ENCODE data around the gene SBK3. TPM values are rescaled to one million over a fixed set of nuclear protein-coding genes. Genes with fewer than 3 reads are reported as not detected.

The SBK3 gene
- total and polyA plus RNA-seq, 2 experiments from 2014 or later, result 0.71 TPM; not detected in 1

DNA sequence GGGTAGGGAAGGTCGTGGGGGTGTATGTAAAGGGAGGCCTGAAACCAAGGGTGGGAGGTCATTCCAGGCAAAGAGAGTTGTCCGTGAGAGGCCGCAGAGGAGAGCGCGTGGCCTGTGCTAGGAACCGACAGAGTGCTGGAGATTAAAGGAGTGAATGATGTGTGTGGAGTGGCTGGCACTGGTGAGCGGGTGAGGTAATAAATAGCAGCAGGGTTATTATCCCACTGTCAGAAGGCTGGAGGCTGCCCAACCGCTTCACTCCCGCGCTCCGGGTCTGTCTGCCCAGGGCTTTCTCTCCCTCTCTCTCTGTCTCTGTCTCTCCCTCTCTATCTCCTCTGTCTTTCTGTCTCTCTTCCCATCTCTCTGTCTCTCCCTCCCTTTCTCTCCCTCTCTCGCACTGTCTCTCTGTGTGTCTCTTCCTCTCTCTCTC, 17.9 kb upstream of the SBK3 start:
- no peaks in the 10 kb centered on the region for H3K9me3 ChIP-seq (ENCODE audit: low read depth)
- peak; percentile 66 to 69 for DNase-seq (ENCODE audit: low read depth in 1 of 2, low spot score in 1 of 2)
- TF ChIP-seq, protein P1, sequence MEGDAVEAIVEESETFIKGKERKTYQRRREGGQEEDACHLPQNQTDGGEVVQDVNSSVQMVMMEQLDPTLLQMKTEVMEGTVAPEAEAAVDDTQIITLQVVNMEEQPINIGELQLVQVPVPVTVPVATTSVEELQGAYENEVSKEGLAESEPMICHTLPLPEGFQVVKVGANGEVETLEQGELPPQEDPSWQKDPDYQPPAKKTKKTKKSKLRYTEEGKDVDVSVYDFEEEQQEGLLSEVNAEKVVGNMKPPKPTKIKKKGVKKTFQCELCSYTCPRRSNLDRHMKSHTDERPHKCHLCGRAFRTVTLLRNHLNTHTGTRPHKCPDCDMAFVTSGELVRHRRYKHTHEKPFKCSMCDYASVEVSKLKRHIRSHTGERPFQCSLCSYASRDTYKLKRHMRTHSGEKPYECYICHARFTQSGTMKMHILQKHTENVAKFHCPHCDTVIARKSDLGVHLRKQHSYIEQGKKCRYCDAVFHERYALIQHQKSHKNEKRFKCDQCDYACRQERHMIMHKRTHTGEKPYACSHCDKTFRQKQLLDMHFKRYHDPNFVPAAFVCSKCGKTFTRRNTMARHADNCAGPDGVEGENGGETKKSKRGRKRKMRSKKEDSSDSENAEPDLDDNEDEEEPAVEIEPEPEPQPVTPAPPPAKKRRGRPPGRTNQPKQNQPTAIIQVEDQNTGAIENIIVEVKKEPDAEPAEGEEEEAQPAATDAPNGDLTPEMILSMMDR (IDR thresholded peaks at IDR 0.05; ENCODE audit: low read depth, low read length), result no peak
- peak overlapping the region; percentile 73 for H3K27ac ChIP-seq
- H3K4me3 ChIP-seq, result no peak overlapping the region
- no peaks in the 10 kb centered on the region for H3K27me3 ChIP-seq
- H3K36me3 ChIP-seq, result no peaks in the 10 kb centered on the region
- peaks cover 6% of the 10 kb centered on the region for H3K4me1 ChIP-seq (ENCODE audit: low read depth)

DNA sequence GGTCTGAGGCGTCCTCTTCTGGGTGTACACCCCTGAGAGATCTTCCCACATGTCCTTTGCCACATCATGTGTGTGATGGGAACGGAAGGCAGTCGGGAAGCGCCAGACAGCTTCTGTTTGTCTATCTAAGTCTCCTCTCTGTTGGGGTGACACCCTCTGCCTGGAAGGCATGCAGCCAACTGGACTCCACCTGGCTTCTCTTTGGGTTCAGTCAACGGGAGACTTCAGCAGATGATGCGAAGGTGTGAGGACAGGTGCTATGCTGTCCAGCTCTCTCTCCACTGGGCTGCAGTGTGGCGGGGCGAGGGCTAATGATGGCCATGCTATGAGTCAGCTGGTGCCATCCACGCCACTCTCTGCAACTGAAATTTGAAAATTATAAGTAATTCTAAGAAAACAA, 14.3 kb upstream of the SBK3 start:
- Histone ChIP-seq H3K9me3 (ENCODE audit: low read depth) (no peaks in the 10 kb centered on the region), H3K36me3 (no peaks in the 10 kb centered on the region), H3K27ac (no peak overlapping the region), H3K27me3 (no peaks in the 10 kb centered on the region), H3K4me3 (no peak overlapping the region), H3K4me1 (ENCODE audit: low read depth) (peaks cover 6% of the 10 kb centered on the region)
- TF ChIP-seq, protein P1 (IDR thresholded peaks at IDR 0.05; ENCODE audit: low read depth, low read length), result no peak
- no peak for DNase-seq (ENCODE audit: low read depth in 1 of 2, low spot score in 1 of 2)

DNA sequence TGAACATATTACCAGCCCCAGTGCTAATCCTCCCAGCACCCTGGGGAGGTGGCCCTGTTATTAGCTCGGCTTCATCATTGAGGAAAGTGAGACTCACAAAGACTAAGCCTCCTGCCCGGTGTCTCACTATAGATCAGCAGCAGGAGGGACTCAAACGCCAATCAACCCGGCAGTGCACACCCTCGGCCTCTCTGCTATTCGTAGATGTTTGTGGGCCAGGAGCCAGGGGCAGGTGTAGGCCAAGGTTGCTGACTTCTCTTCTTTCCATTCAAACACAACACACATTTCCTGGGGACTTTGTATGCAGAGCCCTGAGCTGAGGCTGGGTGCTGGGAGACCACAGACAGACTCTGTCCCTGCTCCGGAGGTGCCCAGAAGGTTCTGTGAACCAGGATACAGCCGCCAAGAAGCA, 9.4 kb upstream of the SBK3 start:
- no peaks in the 10 kb centered on the region for H3K27me3 ChIP-seq
- no peaks in the 10 kb centered on the region for H3K9me3 ChIP-seq (ENCODE audit: low read depth)
- TF ChIP-seq, protein P1 (IDR thresholded peaks at IDR 0.05; ENCODE audit: low read depth, low read length), result no peak
- DNase-seq (ENCODE audit: low read depth in 1 of 2, low spot score in 1 of 2), result no peak
- H3K4me3 ChIP-seq, result no peak overlapping the region
- no peak overlapping the region for H3K27ac ChIP-seq
- no peaks in the 10 kb centered on the region for H3K36me3 ChIP-seq
- H3K4me1 ChIP-seq (ENCODE audit: low read depth), result peaks cover 6% of the 10 kb centered on the region

DNA sequence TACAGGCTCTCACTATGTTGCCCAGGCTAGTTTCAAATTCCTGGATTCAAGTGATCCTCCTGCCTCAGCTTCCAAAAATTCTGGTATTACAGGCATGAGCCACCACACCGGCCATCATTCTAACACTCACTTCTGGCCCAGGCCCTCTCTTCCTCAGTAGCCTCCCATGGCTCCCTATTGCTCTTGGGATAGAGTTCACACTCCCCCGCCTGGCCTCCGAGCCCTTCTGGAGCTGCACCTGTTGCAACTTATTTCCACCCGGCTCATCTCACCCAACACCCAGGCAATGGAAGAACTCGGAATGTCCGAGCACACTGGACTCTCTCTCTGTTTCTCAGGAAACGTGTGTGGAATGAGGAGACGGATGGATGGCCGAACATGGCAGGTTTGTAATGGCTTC, 9.0 kb upstream of the SBK3 start:
- TF ChIP-seq, protein P1 (IDR thresholded peaks at IDR 0.05; ENCODE audit: low read depth, low read length), result no peak
- Histone ChIP-seq H3K27me3 (no peaks in the 10 kb centered on the region), H3K27ac (no peak overlapping the region), H3K9me3 (ENCODE audit: low read depth) (no peaks in the 10 kb centered on the region), H3K36me3 (no peaks in the 10 kb centered on the region), H3K4me3 (no peak overlapping the region), H3K4me1 (ENCODE audit: low read depth) (peaks cover 8% of the 10 kb centered on the region)
- no peak for DNase-seq (ENCODE audit: low read depth in 1 of 2, low spot score in 1 of 2)

DNA sequence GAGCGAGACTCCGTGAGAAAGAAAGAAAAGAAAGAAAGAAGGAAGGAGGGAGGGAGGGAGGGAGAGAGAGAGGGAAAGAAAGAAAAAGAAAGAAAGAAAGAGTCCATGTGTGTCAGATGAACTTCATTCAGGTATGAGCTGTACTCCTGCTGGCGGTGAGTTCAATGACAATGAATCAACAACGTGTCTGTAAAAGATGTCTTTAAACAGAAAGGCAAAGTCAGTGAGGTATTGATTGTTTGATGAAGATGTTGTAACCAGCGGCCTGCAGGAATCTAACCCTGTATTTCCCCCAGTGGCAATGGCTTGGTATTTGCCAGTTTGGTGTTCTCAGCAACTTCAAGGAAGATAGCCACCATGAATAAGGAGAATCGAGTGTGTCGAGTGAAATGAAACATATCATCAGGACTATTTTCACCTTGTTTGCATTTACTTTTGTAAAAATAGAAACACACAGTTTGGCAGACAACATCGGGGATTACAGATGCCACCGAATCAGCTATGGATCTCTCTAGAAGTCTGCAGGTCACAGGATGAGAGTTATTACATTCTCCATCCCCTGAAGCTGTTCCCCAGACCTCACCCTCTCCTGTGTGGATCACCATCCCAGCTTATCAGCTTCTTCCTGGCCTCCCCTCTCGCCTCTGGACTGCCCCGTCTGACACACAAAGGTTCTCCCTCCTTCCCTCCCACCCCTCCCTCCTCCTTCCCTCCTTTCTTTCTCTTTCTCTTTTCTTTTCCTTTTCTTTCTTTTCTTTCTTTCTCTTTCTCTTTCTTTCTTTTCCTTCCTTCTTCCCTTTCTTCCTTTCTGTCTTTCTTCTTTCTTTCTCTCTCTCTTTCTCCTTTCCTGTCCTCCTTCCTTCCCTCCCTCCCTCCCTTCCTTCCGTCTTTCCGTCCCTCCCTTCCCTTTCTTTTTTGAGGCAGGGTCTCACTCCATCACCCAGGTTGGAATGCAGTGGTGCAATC, 8.2 kb upstream of the SBK3 start:
- no peaks in the 10 kb centered on the region for H3K9me3 ChIP-seq (ENCODE audit: low read depth)
- H3K36me3 ChIP-seq, result no peaks in the 10 kb centered on the region
- DNase-seq (ENCODE audit: low read depth in 1 of 2, low spot score in 1 of 2), result no peak
- TF ChIP-seq, protein P1 (IDR thresholded peaks at IDR 0.05; ENCODE audit: low read depth, low read length), result no peak
- no peak overlapping the region for H3K4me3 ChIP-seq
- no peaks in the 10 kb centered on the region for H3K27me3 ChIP-seq
- no peak overlapping the region for H3K27ac ChIP-seq
- peaks cover 8% of the 10 kb centered on the region for H3K4me1 ChIP-seq (ENCODE audit: low read depth)

Data from cardiac muscle cell (in vitro differentiated cells and primary cell).